CD4-positive, alpha-beta T cell (primary cell): Measurements from ENCODE around the gene TMPRSS6. TPM values are rescaled to one million over a fixed set of nuclear protein-coding genes. Genes with fewer than 3 reads are reported as not detected.

Experiments
- ATAC-seq: fragments of 200-7000 bp; cut with Tn5 transposase; one replicate; pipeline ENCODE4 v1.10.0; 2022; ENCODE audit warnings: mild to moderate bottlenecking; ENCODE audit not compliant: poor library complexity
- CTCF ChIA-PET: fragments of 350-600 bp; sonication (Branson Sonifier 250); formaldehyde crosslinking; loops from one replicate; lab custom pipeline; 2021; ENCODE audit warnings: antibody characterized with exemption, inconsistent platforms; lab: Charles Lee
- POLR2A ChIA-PET: fragments of 350-600 bp; sonication (Branson Sonifier 250); formaldehyde crosslinking; loops from one replicate; lab custom pipeline; 2021; ENCODE audit warnings: antibody characterized with exemption, inconsistent platforms; lab: Charles Lee
- DNase-seq, 14 experiments: peaks; one replicate each; pipeline ENCODE4 v3.0.0-alpha.2; 2013 to 2020; ENCODE audit warnings: mixed read lengths in 2 of 14
- H3K27ac ChIP-seq, 2 donors: one replicate each; pipeline versions ENCODE4 v1.5.1 to v1.7.0; 2013; ENCODE audit warnings: low read length in 2 of 2, low read depth in 1 of 2, mild to moderate bottlenecking in 1 of 2
- H3K27me3 ChIP-seq, 2 experiments: 1 replicate in 1 of 2; 2 replicates in 1 of 2; pipeline versions ENCODE4 v1.6.1 to v1.7.0; 2013; ENCODE audit warnings: low read length in 2 of 2, control low read depth in 1 of 2, mild to moderate bottlenecking in 1 of 2, moderate library complexity in 1 of 2; ENCODE audit not compliant: insufficient read depth in 2 of 2, control insufficient read depth in 1 of 2
- H3K36me3 ChIP-seq: one replicate; pipeline ENCODE4 v1.6.1; 2013; ENCODE audit warnings: low read length, control low read depth; ENCODE audit not compliant: insufficient read depth
- H3K4me1 ChIP-seq: one replicate; pipeline ENCODE4 v1.6.1; 2013; ENCODE audit warnings: low read length, control low read depth; ENCODE audit not compliant: insufficient read depth
- H3K4me3 ChIP-seq: one replicate; pipeline ENCODE4 v1.5.1; 2013; ENCODE audit warnings: mild to moderate bottlenecking, low read length, moderate library complexity
- H3K9me3 ChIP-seq, 2 experiments: 1 replicate in 1 of 2; 2 replicates in 1 of 2; pipeline versions ENCODE4 v1.6.1 to v1.7.0; 2013; ENCODE audit warnings: low read length in 2 of 2, mild to moderate bottlenecking in 2 of 2, control low read depth in 1 of 2, moderate library complexity in 1 of 2; ENCODE audit not compliant: control insufficient read depth in 1 of 2, insufficient read depth in 1 of 2
- H3K27ac Mint-ChIP-seq: one replicate; pipeline ENCODE4 v1.8.0; 2020; ENCODE audit warnings: mixed read lengths
- H3K27me3 Mint-ChIP-seq: one replicate; pipeline ENCODE4 v1.8.0; 2021; ENCODE audit warnings: mixed read lengths
- H3K36me3 Mint-ChIP-seq: one replicate; pipeline ENCODE4 v1.8.0; 2021; ENCODE audit warnings: low read depth, mixed read lengths
- H3K4me1 Mint-ChIP-seq: one replicate; pipeline ENCODE4 v1.8.0; 2021; ENCODE audit warnings: low read depth, mixed read lengths
- H3K4me3 Mint-ChIP-seq: one replicate; pipeline ENCODE4 v1.8.0; 2020; ENCODE audit warnings: mild to moderate bottlenecking, mixed read lengths
- H3K9me3 Mint-ChIP-seq: one replicate; pipeline ENCODE4 v1.8.0; 2020; ENCODE audit warnings: mixed read lengths
- CTCF ChIP-seq: fragments of 200-600 bp; IDR thresholded peaks from one replicate; pipeline ENCODE4 v1.8.0; 2022; ENCODE audit warnings: antibody characterized with exemption, mild to moderate bottlenecking
- intact Hi-C, 2 experiments: fragments of 100-400 bp; cut with DNase I in 1 of 2; cut with micrococcal nuclease in 1 of 2; formaldehyde crosslinking; loops; one replicate each; pipeline versions ENCODE4 v1.15.1 to v1.9.0; 2023 to 2025; cut with DNase I, micrococcal nuclease
- total RNA-seq, 174 experiments: library from RNA in 2 of 174; stranded (reverse) in 2 of 174; gene quantifications; one replicate each; pipeline ENCODE4 v1.2.3 and lab custom pipeline; 2021 to 2026

TMPRSS6 gene
- total RNA-seq, 2 experiments from 2014 or later = 0.19 to 0.39 TPM

GRCh38 chr22:37033605-37034430 is 75.7 kb downstream of the TMPRSS6 start:
- Mint-ChIP-seq H3K27ac (no peak overlapping the region), H3K4me3 (no peak overlapping the region), H3K36me3 (no peaks in the 10 kb centered on the region), H3K4me1 (no peaks in the 10 kb centered on the region), H3K27me3 (peaks cover 19% of the 10 kb centered on the region), H3K9me3 (no peaks in the 10 kb centered on the region)
- no peak for ATAC-seq
- Histone ChIP-seq H3K27me3 (peaks cover 0 to 4% of the 10 kb centered on the region in 2 experiments), H3K4me1 (no peaks in the 10 kb centered on the region), H3K9me3 (peaks cover 0 to 6% of the 10 kb centered on the region in 2 experiments), H3K36me3 (no peaks in the 10 kb centered on the region), H3K4me3 (no peak overlapping the region), H3K27ac (no peak overlapping the region)
- CTCF ChIA-PET = no interaction called here
- no peak for DNase-seq
- POLR2A ChIA-PET = no interaction called here
- no peak for TF ChIP-seq CTCF
- intact Hi-C loops = no loop called here

GRCh38 chr22:37032535-37033460 is 76.7 kb downstream of the TMPRSS6 start:
- H3K4me1 ChIP-seq = no peaks in the 10 kb centered on the region
- peaks cover 0 to 4% of the 10 kb centered on the region in 2 experiments for H3K27me3 ChIP-seq
- TF ChIP-seq CTCF = no peak
- Mint-ChIP-seq H3K27ac (no peak overlapping the region), H3K27me3 (peaks cover 18% of the 10 kb centered on the region), H3K36me3 (no peaks in the 10 kb centered on the region), H3K4me1 (no peaks in the 10 kb centered on the region), H3K4me3 (no peak overlapping the region), H3K9me3 (no peaks in the 10 kb centered on the region)
- ChIA-PET POLR2A (no interaction called here), CTCF (interaction anchor here (1.4 kb wide), 1 partner anchor 11 kb away, joined by 3 read pairs; no protein-coding TSS in a partner anchor)
- no peaks in the 10 kb centered on the region for H3K36me3 ChIP-seq
- DNase-seq (no peak), ATAC-seq (no peak)
- H3K27ac ChIP-seq = no peak overlapping the region
- H3K9me3 ChIP-seq = peaks cover 0 to 6% of the 10 kb centered on the region in 2 experiments
- intact Hi-C loops = no loop called here
- no peak overlapping the region for H3K4me3 ChIP-seq

GRCh38 chr22:37032134-37032534 is 77.4 kb downstream of the TMPRSS6 start:
- H3K27me3 Mint-ChIP-seq = peaks cover 11% of the 10 kb centered on the region
- H3K9me3 ChIP-seq = no peaks in the 10 kb centered on the region
- ChIA-PET POLR2A (no interaction called here), CTCF (interaction anchor here (1.4 kb wide), 1 partner anchor 10 kb away, joined by 3 read pairs; no protein-coding TSS in a partner anchor)
- H3K27ac Mint-ChIP-seq = no peak overlapping the region
- H3K4me1 ChIP-seq = no peaks in the 10 kb centered on the region
- H3K36me3 ChIP-seq = no peaks in the 10 kb centered on the region
- ATAC-seq = no peak
- no peaks in the 10 kb centered on the region for H3K9me3 Mint-ChIP-seq
- no peak overlapping the region for H3K27ac ChIP-seq
- peaks cover 0 to 3% of the 10 kb centered on the region in 2 experiments for H3K27me3 ChIP-seq
- no peaks in the 10 kb centered on the region for H3K36me3 Mint-ChIP-seq
- TF ChIP-seq CTCF = no peak
- intact Hi-C loops = no loop called here
- no peak for DNase-seq
- no peak overlapping the region for H3K4me3 ChIP-seq
- H3K4me3 Mint-ChIP-seq = no peak overlapping the region
- H3K4me1 Mint-ChIP-seq = no peaks in the 10 kb centered on the region
